HepG2 (cell line): ENCODE results near the gene SLC4A2. TPM values are rescaled to one million over a fixed set of nuclear protein-coding genes. Genes with fewer than 3 reads are reported as not detected.

Source experiments
- ATF7-NPFF ChIP-seq: sonication (generic); formaldehyde crosslinking; IDR thresholded peaks from 2 replicates; pipeline ENCODE4 v1.8.1; 2023; ENCODE audit warnings: mild to moderate bottlenecking, low read depth, missing genetic modification reagents, moderate library complexity
- HOXA5 ChIP-seq: sonication (generic); formaldehyde crosslinking; IDR thresholded peaks from 2 replicates; pipeline ENCODE4 v1.4.0; 2020; ENCODE audit warnings: missing genetic modification reagents
- IKZF5 ChIP-seq: IDR thresholded peaks from 2 replicates; pipeline ENCODE4 v1.6.1; 2018; ENCODE audit warnings: missing genetic modification reagents, mild to moderate bottlenecking, missing compliant biosample characterization
- KDM3A ChIP-seq: IDR thresholded peaks from 2 replicates; pipeline ENCODE4 v1.6.1; 2018; ENCODE audit warnings: low read depth, missing compliant biosample characterization
- MAFG ChIP-seq: sonication (generic); formaldehyde crosslinking; IDR thresholded peaks from 2 replicates; pipeline ENCODE4 v1.5.1; 2020; ENCODE audit warnings: mild to moderate bottlenecking, missing genetic modification reagents
- MAX ChIP-seq: IDR thresholded peaks from 2 replicates; pipeline ENCODE4 v1.6.1; 2012; ENCODE audit warnings: inconsistent platforms
- MEF2D ChIP-seq: sonication (generic); formaldehyde crosslinking; IDR thresholded peaks from 2 replicates; pipeline ENCODE4 v1.5.1; 2020; ENCODE audit warnings: mild to moderate bottlenecking, missing genetic modification reagents
- MIER3 ChIP-seq: IDR thresholded peaks from 2 replicates; pipeline ENCODE4 v1.6.1; 2016; ENCODE audit warnings: missing compliant biosample characterization, borderline replicate concordance
- PREB ChIP-seq: sonication (generic); formaldehyde crosslinking; IDR thresholded peaks from 2 replicates; pipeline ENCODE4 v1.4.0; 2020; ENCODE audit warnings: missing genetic modification reagents
- RBM39 ChIP-seq: fragments of 200-400 bp; formaldehyde crosslinking; IDR thresholded peaks from one replicate; pipeline ENCODE4 v1.6.1; 2018; ENCODE audit warnings: antibody characterized with exemption, mild to moderate bottlenecking, low read depth, low read length; ENCODE audit not compliant: poor library complexity, severe bottlenecking
- RNF219 ChIP-seq: sonication (generic); formaldehyde crosslinking; IDR thresholded peaks from 2 replicates; pipeline ENCODE4 v1.5.0; 2020; ENCODE audit warnings: mild to moderate bottlenecking, missing genetic modification reagents
- SALL1 ChIP-seq: sonication (generic); formaldehyde crosslinking; IDR thresholded peaks from 2 replicates; pipeline ENCODE4 v1.8.0; 2022; ENCODE audit warnings: mild to moderate bottlenecking, missing genetic modification reagents
- ZFX ChIP-seq: sonication (generic); formaldehyde crosslinking; IDR thresholded peaks from 2 replicates; pipeline ENCODE4 v1.4.0; 2020; ENCODE audit warnings: mild to moderate bottlenecking, low read depth, missing genetic modification reagents, moderate library complexity
- ZFY ChIP-seq: sonication (generic); formaldehyde crosslinking; IDR thresholded peaks from 2 replicates; pipeline ENCODE4 v1.4.0; 2020; ENCODE audit warnings: missing genetic modification reagents
- ZNF17 ChIP-seq: sonication (generic); formaldehyde crosslinking; IDR thresholded peaks from 2 replicates; pipeline ENCODE4 v1.5.0; 2020; ENCODE audit warnings: mild to moderate bottlenecking, missing genetic modification reagents
- ZNF253 ChIP-seq: sonication (generic); formaldehyde crosslinking; IDR thresholded peaks from 2 replicates; pipeline ENCODE4 v1.8.0; 2022; ENCODE audit warnings: mild to moderate bottlenecking, missing genetic modification reagents, borderline replicate concordance
- ZNF44 ChIP-seq: sonication (generic); formaldehyde crosslinking; IDR thresholded peaks from 2 replicates; pipeline ENCODE4 v1.5.1; 2020; ENCODE audit warnings: mild to moderate bottlenecking, missing genetic modification reagents
- ZNF572 ChIP-seq: sonication (generic); formaldehyde crosslinking; IDR thresholded peaks from 2 replicates; pipeline ENCODE4 v1.5.1; 2020; ENCODE audit warnings: mild to moderate bottlenecking, missing genetic modification reagents
- ZNF598 ChIP-seq: sonication (generic); formaldehyde crosslinking; IDR thresholded peaks from 2 replicates; pipeline ENCODE4 v1.5.1; 2020; ENCODE audit warnings: mild to moderate bottlenecking, missing genetic modification reagents, borderline replicate concordance
- ZNF639 ChIP-seq: conservative IDR thresholded peaks from 2 replicates; pipeline ENCODE4 v1.6.1; 2018; ENCODE audit warnings: missing genetic modification reagents
- ZNF839 ChIP-seq: sonication (generic); formaldehyde crosslinking; IDR thresholded peaks from 2 replicates; pipeline ENCODE4 v1.4.0; 2020; ENCODE audit warnings: missing genetic modification reagents, mild to moderate bottlenecking, borderline replicate concordance
- ZZZ3 ChIP-seq: sonication (generic); formaldehyde crosslinking; IDR thresholded peaks from 2 replicates; pipeline ENCODE4 v1.4.0; 2020; ENCODE audit warnings: missing genetic modification reagents, mild to moderate bottlenecking, borderline replicate concordance
- polyA plus RNA-seq, 8 experiments: library from polyadenylated mRNA; depleted of rRNA in 3 of 8; stranded (reverse) in 7 of 8; unstranded in 1 of 8; fragments of >200 nt; fragmentation: Illumina TruSeq in 4 of 8; extraction: Trizol in 4 of 8; gene quantifications; 2 replicates each; pipeline versions ENCODE4 v1.2.1 to v1.2.3, GENCODE V29; 2011 to 2016; ENCODE audit warnings: low read depth in 4 of 8, missing spikeins in 1 of 8, mixed read lengths in 1 of 8; ENCODE audit not compliant: insufficient read depth in 1 of 8
- total RNA-seq, 5 experiments: library from RNA; depleted of rRNA; stranded (reverse); fragments of >200 nt; fragmentation: Illumina TruSeq; extraction: Trizol; gene quantifications; 2 replicates each; pipeline ENCODE4 v1.2.3, GENCODE V29; 2016; ENCODE audit warnings: low read depth in 1 of 5

SLC4A2 gene
- total and polyA plus RNA-seq, 2 of the 13 experiments (the other 11 are each of a cell fraction or from before 2014, with no cell fraction given) = 51.9 to 73.4 TPM

- TF ChIP-seq RNF219 (CRISPR knock-in tag) = no peak
- 0 out of 2 replicates have a peak, but pooled peaks have one; percentile 53 for TF ChIP-seq HOXA5
- no peak for TF ChIP-seq ZNF572 (CRISPR knock-in tag)
- peak; percentile 71 for TF ChIP-seq RBM39
- no peak for TF ChIP-seq ZNF17
- peak; percentile 45; the same call in 1 of the 2 replicates for TF ChIP-seq ZNF44 (CRISPR knock-in tag)
- 0 out of 2 replicates have a peak, but pooled peaks have one; percentile 56 for TF ChIP-seq ZNF598 (CRISPR knock-in tag)
- TF ChIP-seq ZNF639 (CRISPR knock-in tag) = peak; percentile 48; the same call in 1 of the 2 replicates
- TF ChIP-seq SALL1 (CRISPR knock-in tag) = peak; percentile 78
- TF ChIP-seq IKZF5 (CRISPR knock-in tag) = 0 out of 2 replicates have a peak, but pooled peaks have one; percentile 51
- TF ChIP-seq ZFX (CRISPR knock-in tag) = peak; percentile 92
- TF ChIP-seq ATF7-NPFF (CRISPR knock-in tag) = peak; percentile 49; the same call in 1 of the 2 replicates
- TF ChIP-seq PREB (CRISPR knock-in tag) = no peak
- no peak for TF ChIP-seq MAFG (CRISPR knock-in tag)
- TF ChIP-seq ZNF839 = 0 out of 2 replicates have a peak, but pooled peaks have one; percentile 50
- TF ChIP-seq ZZZ3 (CRISPR knock-in tag) = no peak
- 0 out of 2 replicates have a peak, but pooled peaks have one; percentile 39 for TF ChIP-seq MIER3
- peak; percentile 78 for TF ChIP-seq ZFY (CRISPR knock-in tag)
- TF ChIP-seq ZNF253 (CRISPR knock-in tag) = no peak
- TF ChIP-seq MEF2D (CRISPR knock-in tag) = 0 out of 2 replicates have a peak, but pooled peaks have one; percentile 64
- TF ChIP-seq KDM3A (CRISPR knock-in tag) = no peak; the same call in 1 of the 2 replicates
- TF ChIP-seq MAX = no peak
Measured at GRCh38 chr7:151085691-151086620, 26.6 kb downstream of the SLC4A2 start, which contains the start of gene AGAP3 (continued).
